Esophagus muscularis mucosa (tissue), 4 donors: ENCODE measurements around the gene SCTR.

Source experiments
- CTCF ChIP-seq, 3 experiments: fragments of 200-600 bp in 2 of 3; fragments of 450-650 bp in 1 of 3; sonication (generic) in 2 of 3; IDR thresholded peaks; one replicate each; pipeline ENCODE4 v1.5.1; 2017 to 2019; ENCODE audit warnings: antibody characterized with exemption in 3 of 3, mild to moderate bottlenecking in 2 of 3, moderate library complexity in 1 of 3
- EP300 ChIP-seq: sonication (generic); formaldehyde crosslinking; IDR thresholded peaks from one replicate; pipeline ENCODE4 v1.6.1; 2017; ENCODE audit warnings: antibody characterized with exemption
- POLR2A ChIP-seq: fragments of 450-650 bp; IDR thresholded peaks from one replicate; pipeline ENCODE4 v1.6.1; 2017; ENCODE audit warnings: antibody characterized with exemption, moderate library complexity, mild to moderate bottlenecking, low read depth
- POLR2AphosphoS5 ChIP-seq, 2 donors: sonication (generic); formaldehyde crosslinking; IDR thresholded peaks; one replicate each; pipeline ENCODE4 v1.6.1; 2017; ENCODE audit warnings: antibody characterized with exemption in 2 of 2

- no peak for TF ChIP-seq CTCF (IDR thresholded peaks at IDR 0.05)
- TF ChIP-seq POLR2AphosphoS5 (IDR thresholded peaks at IDR 0.05): no peak
- TF ChIP-seq POLR2A: no peak
- no peak for TF ChIP-seq EP300
Observed at GRCh38 chr2:119490106-119490505, 34.2 kb downstream of the SCTR start.
